Measurements from ENCODE around the gene JAK3. TPM values are rescaled to one million over a fixed set of nuclear protein-coding genes. Genes with fewer than 3 reads are reported as not detected.
"Not testable (repeated sequence)": the region's sequence is repeated elsewhere in the genome, so short reads cannot be mapped to it uniquely, and the experiment has no call there.

JAK3 gene
- total RNA-seq, 1 experiment from 2014 or later: 6.9 TPM

GRCh38 chr19:17778251-17778967, 69.4 kb downstream of the JAK3 start:
- Histone ChIP-seq H3K36me3 (no peaks in the 10 kb centered on the region), H3K27me3 (replicated peaks) (0 out of 2 replicates have a peak, but pooled peaks cover 2% of the 10 kb centered on the region), H3K27ac (no peak overlapping the region), H3K9me3 (replicated peaks) (no peaks in the 10 kb centered on the region), H3K4me3 (no peak overlapping the region), H3K4me1 (replicated peaks) (no peaks in the 10 kb centered on the region)
- peak in 1 of 2 experiments; percentile 67 for DNase-seq (ENCODE audit: low read depth in 1 of 2, low spot score in 2 of 2)

GRCh38 chr19:17777840-17778239, 69.9 kb downstream of the JAK3 start:
- H3K27me3 ChIP-seq (replicated peaks); H3K4me1 ChIP-seq (replicated peaks); H3K4me3 ChIP-seq; H3K9me3 ChIP-seq (replicated peaks); DNase-seq (ENCODE audit: low read depth in 1 of 2, low spot score in 2 of 2); H3K27ac ChIP-seq; H3K36me3 ChIP-seq: not testable (repeated sequence)

GRCh38 chr19:17775991-17776803, 71.6 kb downstream of the JAK3 start:
- Histone ChIP-seq H3K9me3 (replicated peaks) (no peaks in the 10 kb centered on the region), H3K36me3 (no peaks in the 10 kb centered on the region), H3K27me3 (replicated peaks) (0 out of 2 replicates have a peak, but pooled peaks cover 2% of the 10 kb centered on the region), H3K4me3 (no peak overlapping the region), H3K27ac (no peak overlapping the region), H3K4me1 (replicated peaks) (no peaks in the 10 kb centered on the region)
- DNase-seq (ENCODE audit: low read depth in 1 of 2, low spot score in 2 of 2): no peak

- Histone ChIP-seq H3K27me3 (replicated peaks) (0 out of 2 replicates have a peak, but pooled peaks cover 2% of the 10 kb centered on the region), H3K4me3 (no peak overlapping the region), H3K36me3 (no peaks in the 10 kb centered on the region), H3K27ac (no peak overlapping the region), H3K9me3 (replicated peaks) (no peaks in the 10 kb centered on the region), H3K4me1 (replicated peaks) (no peaks in the 10 kb centered on the region)
- peak in 1 of 2 experiments; percentile 29 for DNase-seq (ENCODE audit: low read depth in 1 of 2, low spot score in 2 of 2)
These were observed 72.4 kb downstream of the JAK3 start for GRCh38 chr19:17775245-17775927.

Other genes with a start within 250 kb of the JAK3 start
- not detected in 2 replicates for gene UNC13A, start 159.6 kb downstream of the JAK3 start, total RNA-seq (2014; rRNA removed; shearing (Covaris generic))
- gene MAP1S, start 128.5 kb downstream of the JAK3 start, total RNA-seq (2014; rRNA removed; shearing (Covaris generic)): 8.1 and 9.0 TPM in 2 replicates
- 0.63 TPM in 1 of 2 replicates, not detected in the other for gene FCHO1, start 96.5 kb downstream of the JAK3 start, total RNA-seq (2014; rRNA removed; shearing (Covaris generic))
- gene B3GNT3, start 52.8 kb downstream of the JAK3 start, total RNA-seq (2014; rRNA removed; shearing (Covaris generic)): not detected in 2 replicates
- not detected in 2 replicates for gene INSL3, start 26.5 kb downstream of the JAK3 start, total RNA-seq (2014; rRNA removed; shearing (Covaris generic))
- 821 and 921 TPM in 2 replicates for gene RPL18A, start 11.9 kb upstream of the JAK3 start, total RNA-seq (2014; rRNA removed; shearing (Covaris generic))
- not detected in 2 replicates for gene SLC5A5, start 24.0 kb upstream of the JAK3 start, total RNA-seq (2014; rRNA removed; shearing (Covaris generic))
- 41.1 and 55.2 TPM in 2 replicates for gene CCDC124, start 85.0 kb upstream of the JAK3 start, total RNA-seq (2014; rRNA removed; shearing (Covaris generic))
- gene KCNN1, start 119.1 kb upstream of the JAK3 start, total RNA-seq (2014; rRNA removed; shearing (Covaris generic)): not detected in 2 replicates
- 21.4 and 41.9 TPM in 2 replicates for gene ARRDC2, start 160.2 kb upstream of the JAK3 start, total RNA-seq (2014; rRNA removed; shearing (Covaris generic))
- gene IL12RB1, start 239.0 kb upstream of the JAK3 start, total RNA-seq (2014; rRNA removed; shearing (Covaris generic)): 0.21 TPM in 1 of 2 replicates, not detected in the other
- gene MAST3, start 249.8 kb upstream of the JAK3 start, total RNA-seq (2014; rRNA removed; shearing (Covaris generic)): 1.2 and 2.3 TPM in 2 replicates